Gastrocnemius medialis (tissue), 4 donors: ENCODE data around the gene HAVCR1.

Experiments
- CTCF ChIP-seq, 5 experiments: fragments of 450-650 bp in 3 of 5; fragments of 200-600 bp in 2 of 5; sonication (generic) in 2 of 5; IDR thresholded peaks in 4 of 5; conservative IDR thresholded peaks in 1 of 5; 1 replicate in 4 of 5; 2 replicates in 1 of 5; pipeline ENCODE4 v1.5.1; 2016 to 2019; ENCODE audit warnings: antibody characterized with exemption in 5 of 5, mild to moderate bottlenecking in 3 of 5, moderate library complexity in 3 of 5
- POLR2A ChIP-seq, 2 donors: fragments of 450-650 bp; IDR thresholded peaks; one replicate each; pipeline ENCODE4 v1.6.1; 2017; ENCODE audit warnings: antibody characterized with exemption in 2 of 2, mild to moderate bottlenecking in 2 of 2, moderate library complexity in 2 of 2

- TF ChIP-seq POLR2A (IDR thresholded peaks at IDR 0.05) (no peak), CTCF (IDR thresholded peaks at IDR 0.05 in 4 of 5, conservative IDR thresholded peaks at IDR 0.05 in 1 of 5) (no peak)
These were observed 52.7 kb downstream of the HAVCR1 start for GRCh38 chr5:157006262-157006661.
